ENCODE measurements around the gene ARFGAP2.
"Not testable (repeated sequence)": the region's sequence is repeated elsewhere in the genome, so short reads cannot be mapped to it uniquely, and the experiment has no call there.

GRCh38 chr11:47191137-47191536, 14.5 kb upstream of the ARFGAP2 start:
- TF ChIP-seq EP300 (IDR thresholded peaks at IDR 0.05; ENCODE audit: borderline replicate concordance in 1 of 2, low read depth in 1 of 2, low read length in 1 of 2); MEF2A (IDR thresholded peaks at IDR 0.05; ENCODE audit: borderline replicate concordance, low read depth): not testable (repeated sequence)
- TF ChIP-seq, protein P1, sequence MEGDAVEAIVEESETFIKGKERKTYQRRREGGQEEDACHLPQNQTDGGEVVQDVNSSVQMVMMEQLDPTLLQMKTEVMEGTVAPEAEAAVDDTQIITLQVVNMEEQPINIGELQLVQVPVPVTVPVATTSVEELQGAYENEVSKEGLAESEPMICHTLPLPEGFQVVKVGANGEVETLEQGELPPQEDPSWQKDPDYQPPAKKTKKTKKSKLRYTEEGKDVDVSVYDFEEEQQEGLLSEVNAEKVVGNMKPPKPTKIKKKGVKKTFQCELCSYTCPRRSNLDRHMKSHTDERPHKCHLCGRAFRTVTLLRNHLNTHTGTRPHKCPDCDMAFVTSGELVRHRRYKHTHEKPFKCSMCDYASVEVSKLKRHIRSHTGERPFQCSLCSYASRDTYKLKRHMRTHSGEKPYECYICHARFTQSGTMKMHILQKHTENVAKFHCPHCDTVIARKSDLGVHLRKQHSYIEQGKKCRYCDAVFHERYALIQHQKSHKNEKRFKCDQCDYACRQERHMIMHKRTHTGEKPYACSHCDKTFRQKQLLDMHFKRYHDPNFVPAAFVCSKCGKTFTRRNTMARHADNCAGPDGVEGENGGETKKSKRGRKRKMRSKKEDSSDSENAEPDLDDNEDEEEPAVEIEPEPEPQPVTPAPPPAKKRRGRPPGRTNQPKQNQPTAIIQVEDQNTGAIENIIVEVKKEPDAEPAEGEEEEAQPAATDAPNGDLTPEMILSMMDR (IDR thresholded peaks at IDR 0.05) = not testable (repeated sequence)
- TF ChIP-seq, protein P2, sequence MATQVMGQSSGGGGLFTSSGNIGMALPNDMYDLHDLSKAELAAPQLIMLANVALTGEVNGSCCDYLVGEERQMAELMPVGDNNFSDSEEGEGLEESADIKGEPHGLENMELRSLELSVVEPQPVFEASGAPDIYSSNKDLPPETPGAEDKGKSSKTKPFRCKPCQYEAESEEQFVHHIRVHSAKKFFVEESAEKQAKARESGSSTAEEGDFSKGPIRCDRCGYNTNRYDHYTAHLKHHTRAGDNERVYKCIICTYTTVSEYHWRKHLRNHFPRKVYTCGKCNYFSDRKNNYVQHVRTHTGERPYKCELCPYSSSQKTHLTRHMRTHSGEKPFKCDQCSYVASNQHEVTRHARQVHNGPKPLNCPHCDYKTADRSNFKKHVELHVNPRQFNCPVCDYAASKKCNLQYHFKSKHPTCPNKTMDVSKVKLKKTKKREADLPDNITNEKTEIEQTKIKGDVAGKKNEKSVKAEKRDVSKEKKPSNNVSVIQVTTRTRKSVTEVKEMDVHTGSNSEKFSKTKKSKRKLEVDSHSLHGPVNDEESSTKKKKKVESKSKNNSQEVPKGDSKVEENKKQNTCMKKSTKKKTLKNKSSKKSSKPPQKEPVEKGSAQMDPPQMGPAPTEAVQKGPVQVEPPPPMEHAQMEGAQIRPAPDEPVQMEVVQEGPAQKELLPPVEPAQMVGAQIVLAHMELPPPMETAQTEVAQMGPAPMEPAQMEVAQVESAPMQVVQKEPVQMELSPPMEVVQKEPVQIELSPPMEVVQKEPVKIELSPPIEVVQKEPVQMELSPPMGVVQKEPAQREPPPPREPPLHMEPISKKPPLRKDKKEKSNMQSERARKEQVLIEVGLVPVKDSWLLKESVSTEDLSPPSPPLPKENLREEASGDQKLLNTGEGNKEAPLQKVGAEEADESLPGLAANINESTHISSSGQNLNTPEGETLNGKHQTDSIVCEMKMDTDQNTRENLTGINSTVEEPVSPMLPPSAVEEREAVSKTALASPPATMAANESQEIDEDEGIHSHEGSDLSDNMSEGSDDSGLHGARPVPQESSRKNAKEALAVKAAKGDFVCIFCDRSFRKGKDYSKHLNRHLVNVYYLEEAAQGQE (IDR thresholded peaks at IDR 0.05; ENCODE audit: low read depth, low read length) = not testable (repeated sequence)

All from SK-N-SH (cell line).